ENCODE results near the gene IGSF9. TPM values are rescaled to one million over a fixed set of nuclear protein-coding genes. Genes with fewer than 3 reads are reported as not detected.

Gene IGSF9
- polyA plus RNA-seq, 1 experiment = not detected

- no peaks in the 10 kb centered on the region; the same call in 1 of the 2 replicates for H3K27me3 ChIP-seq (ENCODE audit: control insufficient read depth, insufficient read depth, low read length)
- DNase-seq (ENCODE audit: low read depth) = no peak
- CTCF ChIA-PET = interaction anchor here (1.2 to 39.5 kb wide), 3 partner anchors 12 to 51 kb away, joined by 3 to 889 read pairs (median 25); partner anchors contain the start of gene IGSF9
- POLR2A ChIA-PET = no interaction called here
- H3K36me3 ChIP-seq (ENCODE audit: control insufficient read depth, insufficient read depth, low read length) = no peaks in the 10 kb centered on the region
- no peak overlapping the region for H3K4me3 ChIP-seq (ENCODE audit: low read depth, low read length)
- TF ChIP-seq CTCF (IDR thresholded peaks at IDR 0.05; ENCODE audit: insufficient read depth, low read depth, low read length) = no peak
These were observed 14.0 kb upstream of the IGSF9 start for GRCh38 chr1:159959451-159959850.

- ChIA-PET CTCF (interaction anchor here (1.0 to 39.5 kb wide), 4 partner anchors 9 to 52 kb away, joined by 3 to 889 read pairs (median 14); partner anchors contain the start of gene IGSF9), POLR2A (no interaction called here)
- Histone ChIP-seq H3K27me3 (ENCODE audit: control insufficient read depth, insufficient read depth, low read length) (no peaks in the 10 kb centered on the region), H3K4me3 (ENCODE audit: low read depth, low read length) (no peak overlapping the region), H3K36me3 (ENCODE audit: control insufficient read depth, insufficient read depth, low read length) (no peaks in the 10 kb centered on the region)
- TF ChIP-seq CTCF (IDR thresholded peaks at IDR 0.05; ENCODE audit: insufficient read depth, low read depth, low read length) = no peak
- DNase-seq (ENCODE audit: low read depth) = no peak
These were observed 13.4 kb upstream of the IGSF9 start for GRCh38 chr1:159958719-159959380.

GRCh38 chr1:159957824-159958268, 12.4 kb upstream of the IGSF9 start:
- Histone ChIP-seq H3K27me3 (ENCODE audit: control insufficient read depth, insufficient read depth, low read length) (no peaks in the 10 kb centered on the region; the same call in 1 of the 2 replicates), H3K4me3 (ENCODE audit: low read depth, low read length) (no peak overlapping the region), H3K36me3 (ENCODE audit: control insufficient read depth, insufficient read depth, low read length) (no peaks in the 10 kb centered on the region)
- POLR2A ChIA-PET = interaction anchor here (0.6 kb wide), 2 partner anchors 10 to 72 kb away, joined by 3 to 4 read pairs; no protein-coding TSS in a partner anchor
- CTCF ChIA-PET = interaction anchor here (0.5 to 39.5 kb wide), 5 partner anchors 10 to 1699 kb away, joined by 3 to 889 read pairs (median 3); partner anchors contain the start of gene IGSF9
- DNase-seq (ENCODE audit: low read depth) = no peak
- no peak for TF ChIP-seq CTCF (IDR thresholded peaks at IDR 0.05; ENCODE audit: insufficient read depth, low read depth, low read length)

- DNase-seq (ENCODE audit: low read depth) = no peak
- Histone ChIP-seq H3K27me3 (ENCODE audit: control insufficient read depth, insufficient read depth, low read length) (peaks cover 5% of the 10 kb centered on the region; the same call in 1 of the 2 replicates), H3K4me3 (ENCODE audit: low read depth, low read length) (no peak overlapping the region), H3K36me3 (ENCODE audit: control insufficient read depth, insufficient read depth, low read length) (no peaks in the 10 kb centered on the region)
- POLR2A ChIA-PET = no interaction called here
- CTCF ChIA-PET = interaction anchor here (4.9 to 39.5 kb wide), 2 partner anchors 8 to 55 kb away, joined by 25 to 889 read pairs; partner anchors contain the start of gene IGSF9
- no peak for TF ChIP-seq CTCF (IDR thresholded peaks at IDR 0.05; ENCODE audit: insufficient read depth, low read depth, low read length)
These were observed 10.0 kb upstream of the IGSF9 start for GRCh38 chr1:159955456-159955855.

Measured in BJ (cell line).